Measurements from ENCODE around the gene DLG2.

DLG2 gene

GRCh38 chr11:84137960-84138359, 1489.2 kb downstream of the DLG2 start:
- Mint-ChIP-seq H3K36me3 (ENCODE audit: low read depth) (no peaks in the 10 kb centered on the region), H3K4me3 (no peak overlapping the region), H3K9me3 (no peaks in the 10 kb centered on the region), H3K4me1 (no peaks in the 10 kb centered on the region), H3K27me3 (ENCODE audit: low read depth, poor library complexity) (peaks cover 2% of the 10 kb centered on the region), H3K27ac (no peak overlapping the region)
- no peak for DNase-seq
- TF ChIP-seq, protein P1, sequence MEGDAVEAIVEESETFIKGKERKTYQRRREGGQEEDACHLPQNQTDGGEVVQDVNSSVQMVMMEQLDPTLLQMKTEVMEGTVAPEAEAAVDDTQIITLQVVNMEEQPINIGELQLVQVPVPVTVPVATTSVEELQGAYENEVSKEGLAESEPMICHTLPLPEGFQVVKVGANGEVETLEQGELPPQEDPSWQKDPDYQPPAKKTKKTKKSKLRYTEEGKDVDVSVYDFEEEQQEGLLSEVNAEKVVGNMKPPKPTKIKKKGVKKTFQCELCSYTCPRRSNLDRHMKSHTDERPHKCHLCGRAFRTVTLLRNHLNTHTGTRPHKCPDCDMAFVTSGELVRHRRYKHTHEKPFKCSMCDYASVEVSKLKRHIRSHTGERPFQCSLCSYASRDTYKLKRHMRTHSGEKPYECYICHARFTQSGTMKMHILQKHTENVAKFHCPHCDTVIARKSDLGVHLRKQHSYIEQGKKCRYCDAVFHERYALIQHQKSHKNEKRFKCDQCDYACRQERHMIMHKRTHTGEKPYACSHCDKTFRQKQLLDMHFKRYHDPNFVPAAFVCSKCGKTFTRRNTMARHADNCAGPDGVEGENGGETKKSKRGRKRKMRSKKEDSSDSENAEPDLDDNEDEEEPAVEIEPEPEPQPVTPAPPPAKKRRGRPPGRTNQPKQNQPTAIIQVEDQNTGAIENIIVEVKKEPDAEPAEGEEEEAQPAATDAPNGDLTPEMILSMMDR (IDR thresholded peaks at IDR 0.05): no peak

DNA sequence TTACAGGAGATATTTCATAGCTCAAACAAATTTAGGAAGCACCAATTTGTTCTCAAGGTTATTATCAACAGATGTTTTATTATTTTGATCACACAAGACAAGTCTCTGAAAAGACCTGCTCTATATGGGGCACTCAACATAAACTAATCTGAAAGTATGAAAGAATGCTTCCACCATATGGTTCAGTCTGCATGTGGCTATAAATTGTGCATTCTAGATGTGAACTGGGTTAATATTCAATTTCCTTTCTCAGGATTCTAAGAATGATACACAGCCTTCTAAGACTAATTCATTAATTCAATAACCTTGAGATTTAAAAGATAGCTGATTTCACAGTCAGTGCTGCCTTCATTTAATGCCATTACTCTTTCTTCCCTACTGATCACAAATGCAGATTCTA, 1489.6 kb downstream of the DLG2 start:
- Mint-ChIP-seq H3K9me3 (no peaks in the 10 kb centered on the region), H3K4me1 (no peaks in the 10 kb centered on the region), H3K27me3 (ENCODE audit: low read depth, poor library complexity) (no peaks in the 10 kb centered on the region)

GRCh38 chr11:84136926-84137325, 1490.2 kb downstream of the DLG2 start:
- TF ChIP-seq, protein P1 (IDR thresholded peaks at IDR 0.05): no peak
- H3K36me3 Mint-ChIP-seq (ENCODE audit: low read depth): no peaks in the 10 kb centered on the region
- no peaks in the 10 kb centered on the region for H3K9me3 Mint-ChIP-seq
- no peak for DNase-seq
- peak overlapping the region; percentile 37 for H3K27ac Mint-ChIP-seq
- no peaks in the 10 kb centered on the region for H3K27me3 Mint-ChIP-seq (ENCODE audit: low read depth, poor library complexity)
- no peak overlapping the region for H3K4me3 Mint-ChIP-seq
- no peaks in the 10 kb centered on the region for H3K4me1 Mint-ChIP-seq

More for the DNA sequence above, 1489.6 kb downstream of the DLG2 start:
- TF ChIP-seq, protein P1 (IDR thresholded peaks at IDR 0.05): no peak
- DNase-seq: no peak
- no peaks in the 10 kb centered on the region for H3K36me3 Mint-ChIP-seq (ENCODE audit: low read depth)
- no peak overlapping the region for H3K4me3 Mint-ChIP-seq
- H3K27ac Mint-ChIP-seq: no peak overlapping the region

DNA sequence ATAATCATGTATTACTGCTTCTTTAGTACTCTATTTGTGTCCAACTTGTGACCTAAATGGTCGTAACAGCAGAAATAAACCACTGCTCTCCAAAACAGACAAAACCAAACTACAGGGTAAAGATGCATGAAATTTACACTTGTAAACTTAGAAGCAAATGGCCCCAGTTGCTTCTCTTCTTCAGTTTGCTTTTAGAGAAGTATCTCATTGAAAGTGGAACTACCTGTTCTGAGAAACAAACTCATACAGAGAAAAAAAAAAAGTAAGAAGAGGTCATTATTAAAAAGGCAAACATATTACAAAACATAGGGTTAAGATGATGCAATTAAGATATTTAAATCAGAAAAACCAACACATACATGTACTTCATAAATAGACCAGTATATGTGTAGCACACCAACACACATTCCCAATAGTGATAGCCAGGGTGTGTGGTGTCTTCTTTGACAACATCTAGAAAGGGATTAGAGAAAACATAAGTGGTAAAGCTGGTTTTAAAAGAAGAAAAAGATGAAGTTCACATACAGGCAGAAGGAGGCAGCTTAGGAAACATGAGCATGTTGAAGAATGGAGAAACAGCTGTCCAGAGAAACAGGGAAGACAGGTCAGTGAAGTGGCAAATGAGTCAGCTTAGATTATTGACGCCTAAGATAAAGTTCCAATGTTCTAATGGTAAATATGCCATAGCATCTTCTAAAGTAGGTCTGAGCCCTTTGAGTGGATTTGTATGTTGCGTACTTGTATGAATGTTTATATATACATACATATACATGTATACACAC, 1496.3 kb downstream of the DLG2 start:
- Mint-ChIP-seq H3K36me3 (ENCODE audit: low read depth) (no peaks in the 10 kb centered on the region), H3K27ac (no peak overlapping the region), H3K27me3 (ENCODE audit: low read depth, poor library complexity) (peaks cover 4% of the 10 kb centered on the region), H3K9me3 (no peaks in the 10 kb centered on the region), H3K4me3 (no peak overlapping the region), H3K4me1 (no peaks in the 10 kb centered on the region)
- DNase-seq: no peak
- TF ChIP-seq, protein P1 (IDR thresholded peaks at IDR 0.05): no peak

DNA sequence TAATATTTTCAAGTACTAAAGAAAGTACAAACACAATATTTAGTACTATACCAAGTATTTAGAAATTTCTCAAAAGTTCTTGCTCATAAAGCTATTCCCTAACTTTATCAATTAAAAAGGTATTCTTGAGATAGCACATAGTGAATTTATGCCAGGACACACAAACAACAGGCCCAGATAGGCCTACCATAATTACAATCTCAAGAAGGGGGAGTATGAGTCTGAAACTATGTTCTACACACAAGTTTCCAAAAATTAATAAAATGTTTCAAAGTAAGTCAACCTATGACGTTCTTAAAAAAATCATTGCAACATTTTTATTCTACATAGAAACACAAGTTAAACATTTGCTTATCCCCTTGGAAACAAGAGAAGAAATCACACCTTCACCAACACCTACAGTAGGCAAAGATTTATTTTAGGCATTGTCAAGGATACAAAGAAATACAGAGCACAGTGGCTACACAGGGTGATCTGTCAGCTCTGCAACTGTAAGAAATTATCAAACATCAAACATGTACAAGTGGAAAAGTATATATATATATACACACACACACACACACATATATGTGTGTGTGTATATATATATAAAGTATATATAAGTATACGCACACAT, 1497.1 kb downstream of the DLG2 start:
- DNase-seq: no peak
- no peaks in the 10 kb centered on the region for H3K9me3 Mint-ChIP-seq

More for the DNA sequence above, 1497.1 kb downstream of the DLG2 start:
- Mint-ChIP-seq H3K36me3 (ENCODE audit: low read depth) (no peaks in the 10 kb centered on the region), H3K27ac (no peak overlapping the region), H3K27me3 (ENCODE audit: low read depth, poor library complexity) (peaks cover 4% of the 10 kb centered on the region), H3K4me3 (no peak overlapping the region), H3K4me1 (no peaks in the 10 kb centered on the region)
- TF ChIP-seq, protein P1 (IDR thresholded peaks at IDR 0.05): no peak

All from nephron progenitor cell (in vitro differentiated cells).